T-helper 1 cell treated with Interleukin-12 subunit alpha and Interleukin-12 subunit beta and Interleukin-4 antibody, amounts not matched to agents 30 ng/mL and 1 ng/mL, for 36 hours (primary cell): ENCODE results near the gene LSP1. TPM values are rescaled to one million over a fixed set of nuclear protein-coding genes. Genes with fewer than 3 reads are reported as not detected.

Experiments used
- intact Hi-C: fragments of 100-400 bp; cut with micrococcal nuclease; formaldehyde crosslinking; loops from one replicate; pipeline ENCODE4 v1.15.1; 2024
- total RNA-seq: library from RNA; stranded (reverse); gene quantifications from 2 replicates; pipeline ENCODE4 v1.2.3, GENCODE V29; 2022

The LSP1 gene
- total RNA-seq, 1 donor from 2014 or later, result 418 TPM

DNA sequence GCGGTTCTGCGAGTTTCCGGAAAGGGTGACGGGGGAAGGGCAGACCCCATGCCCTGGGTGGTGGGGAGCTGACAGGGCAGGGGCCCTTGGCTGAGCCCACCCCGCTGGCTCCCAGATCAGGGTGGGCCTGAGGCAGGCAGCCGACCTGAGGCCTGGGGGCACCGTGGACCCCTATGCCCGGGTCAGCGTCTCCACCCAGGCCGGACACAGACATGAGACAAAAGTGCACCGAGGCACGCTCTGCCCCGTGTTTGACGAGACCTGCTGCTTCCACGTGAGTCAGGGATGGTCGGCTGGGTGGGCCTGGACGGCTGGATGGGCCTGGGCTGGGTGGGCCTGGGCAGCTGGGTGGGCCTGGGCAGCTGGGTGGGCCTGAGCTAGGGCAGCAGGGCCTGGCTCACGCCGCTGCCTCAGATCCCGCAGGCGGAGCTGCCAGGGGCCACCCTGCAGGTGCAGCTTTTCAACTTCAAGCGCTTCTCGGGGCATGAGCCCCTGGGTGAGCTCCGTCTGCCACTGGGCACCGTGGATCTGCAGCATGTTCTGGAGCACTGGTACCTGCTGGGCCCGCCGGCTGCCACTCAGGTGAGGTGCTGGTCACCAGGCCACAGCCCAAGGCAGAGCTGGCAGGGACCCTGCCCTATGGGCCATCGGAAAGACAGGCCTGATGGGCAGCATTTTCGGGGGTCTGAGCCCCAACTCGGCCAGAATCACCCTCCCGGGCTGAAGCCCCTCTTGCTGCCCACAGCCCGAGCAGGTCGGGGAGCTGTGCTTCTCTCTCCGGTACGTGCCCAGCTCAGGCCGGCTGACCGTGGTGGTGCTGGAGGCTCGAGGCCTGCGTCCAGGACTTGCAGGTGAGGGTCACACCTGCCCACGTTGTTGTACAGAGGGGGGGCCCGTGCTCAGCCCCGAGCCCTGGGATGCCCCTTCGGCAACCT lies 16.6 kb upstream of the LSP1 start:
- intact Hi-C loops, result no loop called here

DNA sequence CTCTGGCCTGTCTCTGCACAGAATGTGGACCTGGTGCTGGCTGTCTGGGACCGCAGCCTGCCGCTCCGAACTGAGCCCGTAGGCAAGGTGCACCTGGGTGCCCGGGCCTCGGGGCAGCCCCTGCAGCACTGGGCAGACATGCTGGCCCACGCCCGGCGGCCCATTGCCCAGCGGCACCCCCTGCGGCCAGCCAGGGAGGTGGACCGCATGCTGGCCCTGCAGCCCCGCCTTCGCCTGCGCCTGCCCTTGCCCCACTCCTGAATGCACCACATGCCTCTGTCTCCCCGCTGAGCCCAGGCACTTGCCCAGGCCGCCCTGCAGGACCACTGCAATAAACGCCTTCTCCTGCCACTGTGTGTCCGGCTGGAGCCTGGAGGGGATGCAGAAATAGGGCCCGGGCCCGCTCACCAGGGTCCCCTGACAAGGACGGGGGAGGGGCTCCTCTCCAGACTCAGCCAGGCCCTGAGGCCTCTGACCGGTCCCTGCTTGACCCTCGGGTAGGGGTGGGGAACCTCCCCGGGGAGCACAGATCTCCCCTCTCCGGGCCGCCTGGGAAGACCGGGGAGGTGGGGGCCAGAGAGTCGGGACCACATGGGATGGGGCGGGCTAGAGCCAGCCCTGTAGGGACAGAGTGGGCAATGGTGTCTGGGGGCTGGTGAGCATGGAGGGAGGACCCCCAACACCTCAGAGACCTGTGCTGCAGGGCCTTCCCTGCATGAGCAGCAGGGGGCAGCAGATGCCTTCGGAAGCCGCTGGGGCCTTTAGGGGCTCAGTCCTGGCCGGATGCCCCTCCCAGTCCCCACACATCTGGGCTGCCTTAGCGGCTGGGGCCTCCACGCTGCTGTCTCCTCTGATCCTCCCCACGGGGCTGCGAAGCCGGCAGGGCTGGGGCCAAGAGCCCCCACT lies 15.5 kb upstream of the LSP1 start:
- intact Hi-C loops, result loop anchor here (1.0 to 2.0 kb wide), 4 partner anchors 16 to 314 kb away; partner anchors contain the start of genes LSP1 and TNNT3

DNA sequence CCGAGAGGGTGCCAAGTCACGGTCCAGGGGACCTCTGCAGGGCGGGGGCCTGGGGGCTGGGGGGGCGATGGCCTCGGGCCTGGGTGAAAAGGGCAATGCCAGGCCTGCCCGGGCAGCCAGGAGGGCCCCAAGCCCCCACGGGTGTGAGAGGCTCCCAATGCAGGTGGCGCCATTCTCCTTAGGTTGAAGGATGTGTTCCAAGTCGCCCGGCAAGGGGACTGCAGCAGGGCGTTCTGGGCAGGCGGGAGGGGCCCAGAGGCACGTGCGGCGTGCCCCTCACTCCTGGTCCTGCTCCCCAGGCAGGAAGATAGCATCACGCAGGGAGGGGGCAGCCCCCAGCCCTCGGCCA lies 14.8 kb upstream of the LSP1 start:
- intact Hi-C loops, result loop anchor here (2.0 kb wide), 2 partner anchors 45 to 81 kb away; partner anchors contain the start of gene TNNT3

DNA sequence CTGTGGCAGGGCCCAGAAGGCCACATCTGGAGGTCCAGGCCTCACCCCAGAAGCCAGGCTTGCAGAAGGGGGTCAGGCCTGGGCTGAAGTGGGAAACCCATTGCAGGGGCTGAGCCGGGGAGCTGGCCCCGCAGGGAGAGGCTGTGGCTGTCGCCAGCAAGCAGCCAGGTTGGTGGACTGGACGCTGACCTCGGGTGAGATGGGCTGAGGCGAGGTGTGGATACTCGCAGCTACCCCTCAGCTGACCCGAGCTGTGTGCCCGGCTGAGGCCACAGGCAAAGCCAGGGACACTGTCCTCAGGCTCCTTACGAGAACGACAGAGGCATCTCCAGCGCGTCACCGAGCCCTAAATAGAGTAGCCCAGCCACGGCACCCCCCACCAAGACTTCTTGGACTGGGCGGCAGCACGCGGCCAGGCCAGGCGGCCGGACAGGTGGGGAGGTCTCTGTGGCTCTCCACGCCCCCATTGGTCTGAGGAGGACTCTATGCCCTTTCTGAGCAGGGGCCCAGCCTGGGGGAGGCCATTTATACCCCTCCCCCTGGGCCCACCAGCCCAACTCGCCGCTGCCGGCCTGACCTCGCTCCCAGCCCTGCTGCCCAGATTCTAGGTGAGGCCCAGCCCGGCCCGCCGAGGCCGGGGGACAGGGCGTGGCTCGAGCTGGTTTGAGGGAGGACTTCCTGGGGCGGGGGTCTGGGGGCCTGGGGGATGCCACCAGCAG lies 14.3 kb upstream of the LSP1 start, which contains the start of gene TNNI2:
Gene TNNI2 (plus strand): TSS at position 556 of the 719 bp plus-strand sequence. CDS start 716 bp downstream, outside the sequence.
- intact Hi-C loops, result loop anchor here (2.0 kb wide), 2 partner anchors 44 to 80 kb away; partner anchors contain the start of gene TNNT3

DNA sequence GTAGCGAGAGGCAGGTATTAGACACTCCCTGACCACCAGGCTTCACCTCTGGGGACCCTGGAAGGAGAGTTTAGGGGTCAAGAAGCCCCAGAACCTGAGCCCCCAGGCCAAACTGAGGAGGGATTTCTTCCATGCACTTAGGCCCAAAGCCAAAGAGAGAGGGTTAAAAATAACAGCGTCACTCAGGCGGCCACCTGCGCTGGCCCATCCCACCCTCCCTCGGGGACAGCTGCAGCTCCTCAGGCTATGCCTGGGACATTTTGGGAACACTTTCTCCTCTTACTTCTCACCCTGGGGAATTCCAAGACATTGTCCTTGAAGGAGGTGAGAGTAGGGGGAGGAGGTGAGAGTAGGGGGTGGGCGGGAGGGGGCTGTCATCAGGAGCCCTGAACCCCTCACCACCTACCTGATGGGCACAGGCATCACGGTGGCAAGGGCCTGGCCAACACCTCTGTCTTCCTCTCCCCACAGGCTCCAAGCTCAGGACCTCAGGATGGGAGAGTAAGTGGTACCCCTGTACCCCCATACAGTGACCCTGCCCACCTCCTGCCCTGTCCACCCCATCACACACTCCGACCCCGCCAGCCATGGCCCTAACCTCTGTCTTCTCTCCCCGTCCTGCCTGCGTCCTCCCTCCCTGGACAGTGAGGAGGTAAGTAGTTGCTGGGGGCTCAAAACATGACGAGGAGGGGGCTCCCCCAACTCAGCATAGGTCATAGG lies 13.5 kb upstream of the LSP1 start:
- intact Hi-C loops, result loop anchor here (2.0 kb wide), 2 partner anchors 43 to 79 kb away; partner anchors contain the start of gene TNNT3

DNA sequence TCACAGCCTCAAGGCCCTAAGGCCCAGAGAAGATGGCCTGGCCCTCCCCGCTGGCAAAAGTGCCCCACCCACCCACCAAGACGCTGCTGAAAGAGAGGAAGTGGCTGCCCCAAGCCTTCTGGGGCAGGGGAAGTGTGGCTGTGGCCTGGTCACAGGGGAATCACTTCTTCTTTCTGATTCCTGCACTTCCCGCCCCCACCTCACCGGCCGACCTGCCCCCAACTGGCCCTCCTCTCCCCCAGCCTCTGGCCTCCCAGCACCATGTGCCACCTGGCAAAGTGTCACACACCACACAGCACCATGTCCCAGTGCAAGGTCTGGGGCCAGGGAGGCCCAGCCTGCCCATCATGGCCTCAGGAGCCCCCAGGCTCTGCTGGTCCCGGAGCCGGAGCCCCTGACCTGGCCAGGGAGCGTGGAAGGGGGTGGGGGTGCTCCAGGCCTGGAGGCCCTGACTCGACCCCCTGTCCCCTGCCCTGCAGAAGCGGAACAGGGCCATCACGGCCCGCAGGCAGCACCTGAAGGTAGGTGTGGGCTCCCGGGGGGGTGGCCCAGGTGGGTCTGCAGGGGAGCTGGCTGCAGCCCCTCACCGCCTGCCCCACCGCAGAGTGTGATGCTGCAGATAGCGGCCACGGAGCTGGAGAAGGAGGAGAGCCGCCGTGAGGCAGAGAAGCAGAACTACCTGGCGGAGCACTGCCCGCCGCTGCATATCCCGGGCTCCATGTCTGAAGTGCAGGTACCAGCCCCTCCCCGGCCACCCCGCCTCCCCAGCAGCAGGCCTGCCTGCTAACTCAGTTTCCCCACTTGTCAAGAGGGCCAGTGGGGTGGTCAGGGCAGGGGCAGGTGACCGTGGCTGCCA lies 12.7 kb upstream of the LSP1 start:
- intact Hi-C loops, result loop anchor here (2.0 kb wide), 2 partner anchors 43 to 79 kb away; partner anchors contain the start of gene TNNT3

DNA sequence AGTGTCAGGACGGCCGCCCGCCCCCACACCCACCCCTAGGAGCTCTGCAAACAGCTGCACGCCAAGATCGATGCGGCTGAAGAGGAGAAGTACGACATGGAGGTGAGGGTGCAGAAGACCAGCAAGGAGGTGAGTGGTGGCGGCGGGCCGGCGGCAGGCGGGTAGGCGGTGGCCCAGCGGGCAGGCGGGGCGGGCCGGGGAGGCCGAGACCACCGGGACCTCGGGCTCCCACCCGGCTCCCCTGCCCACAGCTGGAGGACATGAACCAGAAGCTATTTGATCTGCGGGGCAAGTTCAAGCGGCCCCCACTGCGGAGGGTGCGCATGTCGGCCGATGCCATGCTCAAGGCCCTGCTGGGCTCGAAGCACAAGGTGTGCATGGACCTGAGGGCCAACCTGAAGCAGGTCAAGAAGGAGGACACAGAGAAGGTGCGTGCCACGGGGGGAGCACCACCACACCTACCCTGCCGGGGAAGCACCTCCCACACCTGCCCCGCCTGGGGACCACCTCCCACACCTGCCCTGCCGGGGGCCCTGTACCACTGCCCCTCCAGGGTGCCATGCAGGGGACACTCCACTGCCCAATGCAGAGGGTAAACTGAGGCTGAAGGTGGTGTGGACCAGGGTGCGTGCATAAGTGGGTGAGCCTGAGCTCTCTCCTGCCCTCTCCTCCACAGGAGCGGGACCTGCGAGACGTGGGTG lies 12.0 kb upstream of the LSP1 start:
- intact Hi-C loops, result no loop called here

DNA sequence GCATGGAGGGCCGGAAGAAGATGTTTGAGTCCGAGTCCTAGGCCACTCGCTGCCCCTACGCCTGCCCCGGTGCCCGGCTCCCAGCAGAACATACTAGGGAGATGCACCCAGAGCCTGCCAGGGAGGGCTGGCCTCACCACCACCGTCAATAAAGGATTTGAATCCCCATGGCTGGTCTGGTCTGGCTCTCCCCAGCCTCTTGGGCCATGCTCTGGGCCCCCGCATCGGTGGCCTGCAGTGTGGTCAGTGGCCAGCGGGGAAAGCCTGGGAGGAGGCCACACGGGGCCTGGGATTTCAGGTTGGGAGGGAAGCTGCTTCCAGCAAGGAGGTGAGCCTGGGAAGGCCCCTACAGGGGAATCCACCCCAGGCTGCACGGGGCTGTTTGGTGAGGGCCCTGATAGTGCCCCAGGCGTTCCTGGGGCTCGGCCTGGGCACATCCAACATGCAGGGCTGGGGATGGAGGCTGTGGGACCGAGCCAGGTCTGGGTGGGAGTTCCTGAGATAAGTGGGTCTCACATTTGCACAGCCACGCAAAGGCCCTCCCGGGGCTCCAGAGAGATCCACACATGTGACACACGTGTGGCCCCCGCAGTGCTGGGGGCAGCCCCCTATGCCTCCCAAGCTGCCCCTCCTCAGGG lies 11.3 kb upstream of the LSP1 start:
- intact Hi-C loops, result no loop called here

DNA sequence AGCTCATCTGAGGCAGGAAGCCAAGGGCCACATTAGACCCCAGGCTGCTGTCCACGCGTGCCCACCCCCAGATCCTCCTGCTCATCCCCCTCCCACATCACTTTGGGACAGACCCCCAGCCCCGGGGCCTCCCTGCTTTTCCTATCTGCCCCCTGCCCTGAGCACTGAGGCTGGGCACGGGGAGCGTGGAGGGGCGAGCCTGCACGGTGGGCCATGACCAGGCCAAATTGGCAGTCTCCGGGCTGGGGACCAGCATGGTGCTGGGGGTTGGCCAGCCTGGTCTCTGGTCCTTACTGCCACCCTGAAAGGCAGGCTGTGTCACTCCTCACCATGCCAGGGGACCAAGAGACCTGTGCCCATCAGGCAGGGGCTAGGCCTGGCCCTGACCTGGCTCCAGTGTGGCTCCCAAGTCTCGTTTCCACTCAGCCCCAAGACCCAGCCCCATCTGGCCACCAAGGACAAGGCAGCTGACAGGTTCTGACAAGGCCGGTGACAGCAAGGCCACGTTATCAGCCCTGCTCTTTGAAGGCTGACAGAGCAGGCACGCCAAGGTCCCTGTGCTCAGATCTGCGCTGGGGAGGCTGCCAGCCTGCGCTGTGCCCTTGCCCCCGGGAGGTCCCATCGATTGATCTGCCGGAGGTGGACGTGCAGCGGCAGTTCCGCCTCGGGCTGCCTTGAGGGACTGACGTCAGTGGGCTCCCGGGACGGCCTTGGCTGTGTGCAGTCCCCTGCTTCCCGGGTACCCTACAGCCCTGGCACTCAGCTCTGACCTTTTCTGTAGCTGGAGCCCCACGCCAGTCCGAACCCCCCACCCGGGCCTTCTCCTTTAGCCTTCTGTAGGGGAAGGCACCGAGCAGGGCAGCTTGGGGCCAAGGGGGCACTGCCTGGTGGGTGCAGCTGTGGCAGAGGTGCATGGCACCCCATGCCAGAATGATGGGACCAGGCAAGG lies 10.5 kb upstream of the LSP1 start:
- intact Hi-C loops, result no loop called here

DNA sequence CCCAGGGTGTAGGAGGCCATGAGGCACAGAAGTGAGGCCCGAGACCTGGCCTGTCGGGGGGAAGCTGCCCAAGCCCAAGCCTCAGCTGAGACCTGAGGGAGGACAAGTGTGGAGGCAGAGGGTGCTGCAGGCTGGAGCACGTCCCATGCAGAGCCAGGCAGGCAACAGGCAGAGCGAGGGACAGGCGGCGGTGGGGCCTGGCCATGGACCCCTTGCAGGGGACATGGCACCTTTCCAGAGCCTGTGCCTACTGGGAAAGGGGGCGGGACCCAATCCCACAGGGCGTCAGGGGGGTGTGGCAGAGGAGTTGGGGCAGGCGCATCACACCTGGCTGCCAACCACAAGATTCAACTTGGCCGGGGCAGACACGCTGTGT lies 9.8 kb upstream of the LSP1 start:
- intact Hi-C loops, result no loop called here

DNA sequence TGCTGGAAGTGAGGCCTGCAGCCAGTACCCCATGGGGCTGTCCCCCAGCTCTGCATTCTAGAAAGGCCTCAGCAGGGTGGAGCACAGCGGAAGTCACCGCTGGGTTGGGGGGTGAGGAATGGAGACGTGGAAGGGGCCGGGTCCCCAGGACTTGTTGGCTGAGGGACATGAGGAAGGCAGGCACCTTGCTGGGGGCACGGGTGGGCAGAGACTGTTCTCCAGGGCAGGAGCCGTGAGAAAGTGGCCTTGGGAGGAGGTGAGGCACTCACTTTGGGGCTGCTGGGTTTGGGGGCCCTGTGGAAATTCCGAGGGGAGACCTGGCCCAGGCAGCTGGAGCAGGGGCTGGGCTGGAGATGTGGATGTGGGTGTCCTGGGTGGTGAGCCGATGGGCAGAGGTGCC lies 9.1 kb upstream of the LSP1 start:
- intact Hi-C loops, result no loop called here

DNA sequence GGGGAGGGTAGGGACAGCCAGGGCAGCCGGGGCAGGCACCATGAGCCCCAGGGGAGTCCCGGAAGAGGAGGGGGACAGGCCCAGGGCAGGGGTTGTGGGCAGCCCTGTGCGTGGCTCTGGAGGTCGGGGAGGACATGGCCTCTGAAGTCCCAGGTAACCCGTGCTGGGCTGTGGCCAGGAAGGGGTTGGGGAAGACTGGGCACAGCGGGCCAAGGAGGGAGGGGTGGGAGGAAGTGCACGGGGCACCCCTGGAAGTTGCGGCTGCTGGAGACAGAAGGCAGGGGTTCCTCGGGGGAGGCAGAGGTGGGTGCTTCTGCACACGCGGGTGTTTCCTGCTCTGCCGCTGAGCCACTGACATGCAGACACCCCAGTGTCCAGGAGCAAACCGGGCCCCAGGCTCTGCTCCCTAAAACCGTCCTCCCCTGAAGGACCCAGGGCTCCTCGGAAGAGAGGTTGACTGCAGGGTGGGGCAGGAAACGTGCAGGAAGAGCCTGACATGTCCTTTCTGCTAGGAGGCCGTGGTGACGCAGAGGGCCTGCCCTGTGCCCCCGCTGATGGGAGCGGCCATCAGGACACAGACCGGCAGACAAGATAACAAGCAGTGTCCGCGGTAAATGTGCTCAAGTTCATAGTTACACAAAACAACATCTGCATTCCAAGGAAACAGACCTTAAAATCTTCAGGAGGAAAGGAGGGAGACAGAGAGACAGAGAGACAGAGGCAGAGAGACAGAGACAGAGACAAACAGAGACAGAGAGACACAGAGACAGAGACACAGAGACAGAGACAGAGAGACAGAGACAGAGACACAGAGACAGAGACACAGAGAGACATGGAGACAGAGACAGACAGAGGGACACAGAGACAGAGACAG lies 8.4 kb upstream of the LSP1 start:
- intact Hi-C loops, result no loop called here

DNA sequence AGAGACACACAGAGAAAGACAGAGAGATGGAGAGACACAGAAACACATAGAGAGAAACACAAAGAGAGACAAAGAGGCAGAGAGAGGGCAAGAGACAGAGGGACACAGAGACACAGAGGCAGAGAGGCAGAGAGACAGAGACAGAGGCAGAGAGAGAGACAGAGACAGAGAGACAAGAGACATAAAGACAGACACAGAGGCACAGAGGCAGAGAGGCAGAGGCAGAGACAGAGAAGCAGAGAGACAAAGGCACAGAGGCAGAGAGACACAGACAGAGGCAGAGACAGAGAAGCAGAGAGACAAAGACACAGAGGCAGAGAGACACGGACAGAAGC lies 7.8 kb upstream of the LSP1 start:
- intact Hi-C loops, result no loop called here

DNA sequence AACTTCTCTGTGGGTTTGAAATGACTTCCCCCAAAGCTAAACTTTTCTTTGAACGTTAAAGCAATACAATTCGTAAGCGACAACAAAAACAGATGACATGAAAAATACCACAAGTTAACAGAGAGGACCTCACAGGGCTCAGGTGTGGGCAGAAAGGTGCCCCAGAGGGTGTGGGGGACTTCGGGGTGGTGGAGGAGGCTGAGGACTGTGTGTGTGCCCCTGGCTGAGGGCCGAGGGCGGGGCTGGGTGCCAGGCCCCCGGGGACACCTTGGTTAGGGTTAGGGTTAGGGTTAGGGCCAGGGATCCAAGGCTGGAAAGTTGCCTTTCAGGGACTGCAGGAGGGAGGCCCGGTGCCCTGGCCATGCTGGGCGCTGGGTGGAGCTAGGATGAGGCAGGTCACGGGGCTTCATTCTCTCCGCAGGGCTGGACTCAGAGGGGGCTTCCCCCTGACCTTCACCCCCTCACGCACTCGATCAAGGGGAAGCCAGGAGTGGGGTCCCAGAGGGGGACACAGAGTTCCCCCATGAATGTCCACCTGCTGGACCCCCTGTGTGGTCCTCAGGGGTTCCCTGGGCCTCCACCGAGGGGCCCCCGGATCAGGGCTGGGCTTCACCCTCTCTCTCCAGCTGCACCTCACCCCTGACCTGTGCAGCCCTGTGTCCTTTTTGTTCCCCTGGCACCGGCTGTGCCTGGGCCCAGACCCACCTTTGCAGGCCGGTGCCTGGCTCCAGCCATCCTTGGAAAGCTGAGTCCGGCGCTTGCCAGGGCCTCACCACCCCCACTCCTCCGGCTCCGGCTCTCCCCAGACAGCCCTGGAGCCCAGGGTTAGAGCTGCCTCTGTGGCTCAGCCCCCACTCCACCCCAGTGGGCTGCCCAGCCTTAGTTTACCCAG lies 7.1 kb upstream of the LSP1 start:
- intact Hi-C loops, result no loop called here

DNA sequence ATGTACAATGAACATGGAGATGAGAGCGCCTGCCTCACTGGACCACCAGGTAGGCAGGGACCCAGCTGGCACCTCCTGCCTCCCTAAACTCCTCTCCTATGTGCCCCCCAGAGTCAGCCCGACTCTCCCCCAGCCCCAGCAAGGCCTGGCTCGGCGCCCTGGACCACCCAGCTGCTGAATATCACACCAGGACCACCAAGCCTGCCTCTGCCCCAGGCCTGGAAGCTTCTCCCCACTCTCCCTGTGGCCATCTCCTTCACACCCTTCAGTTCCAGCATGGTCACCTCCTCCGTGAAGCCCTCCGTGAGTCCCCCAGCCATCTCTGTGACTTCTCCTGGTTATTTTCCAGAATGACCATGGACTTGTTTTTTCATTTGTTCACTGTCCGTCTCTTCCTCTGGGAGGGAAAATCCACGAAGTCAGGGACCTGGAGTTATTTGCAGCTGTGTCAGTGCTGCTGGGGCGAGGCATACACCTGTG lies 6.4 kb upstream of the LSP1 start:
- intact Hi-C loops, result no loop called here
